T-helper 2 cell treated with Interferon-gamma antibody and Interleukin-4, amounts not matched to agents 100 ng/mL and 5 ng/mL, for 36 hours (primary cell): Measurements from ENCODE around the gene FLT1. TPM values are rescaled to one million over a fixed set of nuclear protein-coding genes. Genes with fewer than 3 reads are reported as not detected.

Experiments
- intact Hi-C: fragments of 100-400 bp; cut with micrococcal nuclease; formaldehyde crosslinking; loops from one replicate; pipeline ENCODE4 v1.15.1; 2023
- total RNA-seq: library from RNA; stranded (reverse); gene quantifications from 2 replicates; pipeline ENCODE4 v1.2.3, GENCODE V29; 2022

The FLT1 gene
- total RNA-seq, 1 donor from 2014 or later, result 0.82 TPM

GRCh38 chr13:28530729-28531076 is 35.8 kb upstream of the FLT1 start:
- intact Hi-C loops, result loop anchor here (10.0 kb wide), 1 partner anchor 104 kb away; no protein-coding TSS in a partner anchor

GRCh38 chr13:28529836-28530235 is 34.9 kb upstream of the FLT1 start:
- intact Hi-C loops, result loop anchor here (10.0 kb wide), 1 partner anchor 105 kb away; no protein-coding TSS in a partner anchor

DNA sequence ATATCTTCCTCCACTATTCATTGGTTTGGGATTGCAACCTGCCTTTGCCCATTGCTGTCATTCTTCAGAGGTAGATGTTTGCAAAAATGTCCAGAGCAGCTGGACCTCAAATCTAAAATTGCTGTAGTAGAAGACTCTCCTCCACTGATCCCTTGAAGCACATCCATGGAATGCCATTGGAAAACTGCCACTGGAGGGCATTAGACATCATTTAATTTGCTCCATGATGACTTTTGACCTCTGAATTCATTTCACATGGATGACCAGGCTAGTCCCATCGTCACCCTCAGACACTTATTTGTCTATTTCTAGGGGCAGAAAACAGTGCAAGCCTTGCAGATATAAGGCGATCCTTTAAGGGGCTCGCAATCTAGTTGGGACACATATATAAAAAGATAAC is 33.9 kb upstream of the FLT1 start:
- intact Hi-C loops, result no loop called here

DNA sequence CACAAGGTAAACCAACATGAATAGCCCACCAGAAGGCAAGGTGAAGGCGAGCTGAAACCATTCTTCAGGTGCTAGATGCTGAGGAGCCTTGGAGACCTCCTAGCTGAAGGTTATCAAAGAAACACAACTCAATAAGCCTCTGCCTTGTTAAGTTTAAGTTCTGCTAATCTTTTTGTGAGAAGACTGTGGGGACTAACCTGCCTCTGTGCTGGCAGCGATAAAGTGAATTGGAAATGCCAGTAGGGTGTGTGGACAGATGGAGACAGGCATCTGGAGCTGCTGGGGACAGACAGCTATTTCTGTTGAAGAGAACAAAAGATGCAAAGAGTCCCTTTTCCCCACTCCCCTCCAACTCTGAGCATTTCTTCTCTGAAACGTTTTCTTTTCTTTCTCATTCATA is 33.5 kb upstream of the FLT1 start:
- intact Hi-C loops, result no loop called here

DNA sequence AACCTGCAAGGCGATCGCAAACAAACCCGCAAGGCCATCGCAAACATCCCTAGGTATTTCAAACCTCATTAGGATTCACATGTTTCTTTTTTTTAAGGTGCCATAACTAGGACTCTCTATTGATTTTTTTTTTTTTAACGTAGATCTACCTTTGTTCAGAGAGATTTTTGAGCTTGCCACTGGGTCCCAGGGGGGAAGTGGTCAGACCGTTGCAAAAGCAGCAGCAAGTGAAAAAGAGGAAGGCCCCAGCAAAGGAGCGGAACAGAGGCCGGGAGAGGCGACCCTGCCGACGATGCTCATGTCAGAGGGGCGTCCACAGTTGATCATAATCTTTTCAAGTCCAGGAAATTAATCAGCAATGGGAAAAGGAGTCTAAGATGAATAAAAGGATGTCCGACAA is 32.7 kb upstream of the FLT1 start:
- intact Hi-C loops, result no loop called here

DNA sequence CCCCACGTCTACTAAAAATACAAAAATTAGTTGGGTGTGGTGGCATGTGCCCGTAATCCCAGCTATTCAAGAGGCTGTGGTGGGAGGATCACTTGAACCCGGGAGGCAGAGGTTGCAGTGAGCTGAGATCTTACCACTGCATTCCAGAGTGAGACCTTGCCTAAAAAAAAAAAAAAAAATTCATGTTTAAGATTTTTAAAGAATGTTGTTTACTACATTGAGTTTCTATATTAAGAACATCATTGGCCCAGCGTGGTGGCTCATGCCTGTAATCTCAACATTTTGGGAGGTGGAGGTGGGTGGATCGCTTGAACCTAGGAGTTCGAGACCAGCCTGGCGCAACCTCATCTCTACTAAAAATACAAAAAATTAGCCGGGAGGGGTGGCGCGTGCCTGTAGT is 31.9 kb upstream of the FLT1 start:
- intact Hi-C loops, result no loop called here

GRCh38 chr13:28522871-28523270 is 27.9 kb upstream of the FLT1 start:
- intact Hi-C loops, result no loop called here

GRCh38 chr13:28513745-28514144 is 18.8 kb upstream of the FLT1 start:
- intact Hi-C loops, result no loop called here

DNA sequence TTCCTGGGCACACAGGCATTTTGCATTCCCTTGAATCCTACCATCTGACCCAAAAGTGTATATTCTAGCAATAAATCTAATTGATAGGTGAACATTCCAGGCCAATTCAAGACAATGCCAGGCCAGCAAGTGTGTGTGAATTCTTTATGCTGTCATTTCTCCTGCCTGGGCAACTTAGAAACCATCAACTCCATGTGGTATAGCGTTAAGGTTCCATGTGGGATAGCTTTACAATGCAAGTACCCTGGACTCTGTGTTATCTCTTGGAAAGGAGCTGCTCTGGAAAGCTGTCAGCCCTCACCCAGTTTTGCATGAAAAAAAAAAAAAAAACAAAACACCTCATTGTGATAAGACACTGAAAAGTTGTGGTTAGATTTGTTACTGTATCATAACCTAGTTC is 15.6 kb upstream of the FLT1 start:
- intact Hi-C loops, result no loop called here

DNA sequence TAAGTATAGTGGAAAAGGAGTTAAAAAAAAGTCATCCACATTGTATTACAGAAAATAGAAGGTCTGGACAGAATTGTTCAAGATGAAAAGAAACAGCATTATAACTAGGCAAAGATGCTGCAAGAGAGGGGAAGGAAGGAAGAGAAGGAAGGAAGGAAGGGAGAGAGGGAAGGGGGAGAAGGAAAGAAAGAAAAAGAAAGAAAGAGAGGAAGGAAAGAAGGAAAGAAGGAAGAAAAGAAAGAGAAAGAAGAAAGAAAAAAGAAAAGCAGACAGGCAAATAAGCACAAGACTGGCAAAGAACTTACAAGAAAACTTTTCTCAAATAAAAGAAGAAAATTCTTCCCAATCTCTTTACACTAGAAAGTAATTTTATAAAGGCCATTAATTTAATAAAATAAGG is 15.1 kb upstream of the FLT1 start:
- intact Hi-C loops, result no loop called here

GRCh38 chr13:28505543-28506135 is 10.7 kb upstream of the FLT1 start:
- intact Hi-C loops, result no loop called here

GRCh38 chr13:28503182-28503967 is 8.4 kb upstream of the FLT1 start:
- intact Hi-C loops, result no loop called here

DNA sequence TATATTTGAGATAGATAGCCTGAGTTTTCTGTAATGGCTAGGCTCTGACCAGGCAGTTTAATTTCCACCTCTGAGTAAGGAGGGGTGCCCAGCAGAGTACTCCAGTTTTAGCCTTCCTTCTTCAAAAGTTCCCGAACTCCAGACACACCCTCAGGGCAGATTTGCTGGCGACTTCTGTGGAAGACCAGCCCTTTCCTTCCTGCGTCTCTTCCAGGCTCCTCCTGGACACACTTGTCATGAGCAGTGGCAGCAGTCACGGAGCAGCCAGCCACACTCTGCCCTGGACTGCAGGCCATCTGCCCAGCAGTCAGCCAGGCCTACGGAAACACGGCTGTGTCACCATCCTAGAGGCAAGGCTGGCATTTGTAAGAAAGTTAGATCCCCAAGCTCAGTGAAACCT is 6.6 kb upstream of the FLT1 start:
- intact Hi-C loops, result no loop called here

DNA sequence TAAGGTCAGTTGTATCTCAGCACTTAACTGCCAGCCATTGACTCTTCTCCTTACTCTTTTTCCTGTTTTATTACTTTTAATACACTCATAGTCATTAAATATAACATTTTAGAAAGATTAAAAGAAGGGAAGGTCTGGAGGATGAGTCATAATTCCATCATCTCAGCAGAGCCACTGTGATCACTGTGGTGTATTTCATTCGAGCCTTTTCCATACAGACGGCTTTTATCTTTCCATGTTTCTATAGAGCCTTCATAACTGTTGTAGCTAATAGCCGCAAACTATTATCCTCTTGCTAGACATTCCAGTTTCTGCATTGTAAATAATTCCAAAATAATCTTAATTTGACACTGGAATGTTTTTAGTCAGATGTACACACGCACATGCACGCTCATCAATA is 4.7 kb upstream of the FLT1 start:
- intact Hi-C loops, result loop anchor here (5.0 kb wide), 1 partner anchor 138 kb away; no protein-coding TSS in a partner anchor

DNA sequence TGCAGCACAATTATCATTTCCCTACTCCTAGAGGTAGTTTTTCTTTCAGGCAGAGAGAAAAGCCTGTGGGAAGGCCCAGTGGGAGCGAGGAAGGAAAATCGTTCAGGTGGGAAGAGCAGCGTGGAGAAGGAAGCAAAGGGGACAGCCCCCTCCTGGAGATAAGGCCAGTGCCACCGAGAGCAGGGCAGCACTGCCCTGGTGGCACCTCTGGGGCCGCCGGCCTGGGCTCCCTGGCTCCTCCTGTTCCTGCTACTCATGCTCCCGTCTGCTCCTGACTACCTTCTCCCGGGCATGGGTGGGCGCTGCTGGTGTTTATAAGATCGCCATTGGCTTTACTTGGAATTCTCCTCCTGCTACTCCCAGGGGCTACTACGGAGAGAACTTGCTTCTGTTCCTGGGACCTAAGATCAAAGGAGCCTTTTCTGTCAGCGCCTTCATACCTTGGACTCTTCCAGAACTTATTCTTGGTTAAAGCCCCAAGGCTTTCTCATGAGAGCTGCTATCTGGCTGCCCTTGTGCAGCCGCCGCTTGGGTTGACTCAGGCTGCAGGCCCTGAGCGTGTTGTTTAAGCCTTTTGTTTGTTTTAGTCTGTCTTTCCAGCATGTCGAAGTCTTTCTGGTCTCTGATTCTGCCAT is 3.7 kb upstream of the FLT1 start:
- intact Hi-C loops, result loop anchor here (5.0 kb wide), 1 partner anchor 139 kb away; no protein-coding TSS in a partner anchor

DNA sequence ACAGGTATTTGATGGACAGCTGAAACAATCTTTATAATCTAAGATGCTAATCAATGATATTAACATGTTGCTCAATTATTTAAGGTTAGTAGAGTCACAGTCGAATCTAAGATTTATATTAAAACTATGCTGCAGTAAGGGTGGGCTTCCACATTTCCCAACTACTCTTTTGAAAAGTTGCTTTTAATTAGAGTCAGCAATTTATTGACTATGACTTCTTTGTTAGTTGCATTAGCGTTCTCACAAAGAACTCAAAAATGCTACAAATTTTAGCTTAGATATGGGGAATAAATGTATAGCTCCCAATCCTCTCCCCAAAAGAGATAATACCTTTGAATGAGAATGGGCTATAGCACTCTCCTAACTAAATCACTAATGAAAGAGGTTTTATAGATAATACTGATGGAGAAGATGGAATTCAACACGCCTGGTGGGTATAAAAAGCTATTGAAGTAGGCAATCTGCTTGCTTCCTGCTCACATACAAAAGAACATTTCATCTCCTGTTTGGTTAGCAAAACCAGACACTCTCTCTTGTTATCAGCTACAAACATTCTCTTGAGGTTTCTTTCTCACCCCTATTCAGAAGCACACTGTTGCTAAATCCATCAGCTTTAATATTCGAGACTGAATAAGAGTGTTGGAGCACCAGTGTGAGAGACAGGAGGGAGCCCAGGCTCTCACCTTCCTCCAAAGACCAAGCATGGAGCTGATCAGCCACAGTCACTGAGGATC is 2.4 kb upstream of the FLT1 start:
- intact Hi-C loops, result loop anchor here (5.0 kb wide), 1 partner anchor 140 kb away; no protein-coding TSS in a partner anchor

DNA sequence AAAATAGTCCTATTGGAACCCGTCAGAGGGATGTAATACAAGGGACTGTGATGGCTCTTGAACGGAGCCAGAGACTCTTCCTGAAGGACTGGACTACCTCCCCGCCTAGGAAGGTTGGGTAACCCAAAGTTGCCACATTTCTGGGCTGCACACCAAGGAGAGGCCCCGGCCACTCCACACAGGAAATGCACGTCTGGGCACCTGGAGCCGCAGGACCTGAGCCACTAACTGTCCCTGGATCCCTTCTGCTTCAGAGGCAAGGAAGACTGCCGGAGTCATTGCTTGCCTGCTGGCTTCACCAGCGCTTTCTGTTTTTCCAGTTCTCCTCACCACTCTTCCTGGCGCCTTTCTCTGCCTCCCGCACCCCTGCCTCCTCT is 1.2 kb upstream of the FLT1 start:
- intact Hi-C loops, result loop anchor here (5.0 kb wide), 1 partner anchor 141 kb away; no protein-coding TSS in a partner anchor

- intact Hi-C loops, result loop anchor here (5.0 kb wide), 1 partner anchor 142 kb away; no protein-coding TSS in a partner anchor
These were observed 735 bp upstream of the FLT1 start for GRCh38 chr13:28495538-28496187.

- intact Hi-C loops, result loop anchor here (5.0 kb wide), 1 partner anchor 163 kb away; the partner anchor contains the start of gene POMP
These were observed 487 bp downstream of the FLT1 start for GRCh38 chr13:28494504-28494777.

- intact Hi-C loops, result loop anchor here (5.0 kb wide), 1 partner anchor 163 kb away; the partner anchor contains the start of gene POMP
These were observed 1.0 kb downstream of the FLT1 start for GRCh38 chr13:28493740-28494503.
